Tibial nerve (tissue), 4 donors: ENCODE data around the gene ZRANB1.

Experiments used
- EP300 ChIP-seq, 2 donors: sonication (generic); formaldehyde crosslinking; IDR thresholded peaks; one replicate each; pipeline ENCODE4 v1.6.1; 2017; ENCODE audit warnings: antibody characterized with exemption in 2 of 2, mild to moderate bottlenecking in 1 of 2
- POLR2A ChIP-seq, 2 donors: fragments of 450-650 bp; IDR thresholded peaks; one replicate each; pipeline ENCODE4 v1.6.1; 2017; ENCODE audit warnings: antibody characterized with exemption in 2 of 2, mild to moderate bottlenecking in 2 of 2, moderate library complexity in 2 of 2
- TF ChIP-seq, protein P1 (sequence below), 5 experiments: fragments of 200-600 bp in 3 of 5; fragments of 450-650 bp in 2 of 5; sonication (generic) in 3 of 5; IDR thresholded peaks; one replicate each; pipeline ENCODE4 v1.5.1; 2016 to 2019; ENCODE audit warnings: antibody characterized with exemption in 5 of 5, mild to moderate bottlenecking in 3 of 5, moderate library complexity in 2 of 5

DNA sequence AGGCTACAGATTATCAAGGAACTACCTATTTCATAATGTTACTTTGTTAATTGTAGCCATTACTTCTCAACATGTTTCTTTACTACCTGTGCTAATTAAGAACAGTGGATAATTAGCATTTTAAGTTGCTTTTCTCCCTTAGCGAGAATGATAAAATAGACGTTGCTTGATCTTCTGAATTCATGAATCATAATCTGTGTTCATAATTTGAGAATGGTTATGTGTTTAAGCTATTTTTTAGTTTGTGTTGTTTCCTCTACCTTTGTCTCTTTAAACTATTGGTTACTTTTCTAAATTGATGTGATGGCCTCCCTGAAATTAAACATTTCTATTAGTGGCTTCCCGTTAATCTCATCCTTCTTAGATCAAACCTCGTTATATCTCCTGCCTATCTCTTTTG lies at the start of gene ZRANB1:
- TF ChIP-seq EP300 (IDR thresholded peaks at IDR 0.05) (no peak), POLR2A (IDR thresholded peaks at IDR 0.05) (no peak)
- TF ChIP-seq, protein P1, sequence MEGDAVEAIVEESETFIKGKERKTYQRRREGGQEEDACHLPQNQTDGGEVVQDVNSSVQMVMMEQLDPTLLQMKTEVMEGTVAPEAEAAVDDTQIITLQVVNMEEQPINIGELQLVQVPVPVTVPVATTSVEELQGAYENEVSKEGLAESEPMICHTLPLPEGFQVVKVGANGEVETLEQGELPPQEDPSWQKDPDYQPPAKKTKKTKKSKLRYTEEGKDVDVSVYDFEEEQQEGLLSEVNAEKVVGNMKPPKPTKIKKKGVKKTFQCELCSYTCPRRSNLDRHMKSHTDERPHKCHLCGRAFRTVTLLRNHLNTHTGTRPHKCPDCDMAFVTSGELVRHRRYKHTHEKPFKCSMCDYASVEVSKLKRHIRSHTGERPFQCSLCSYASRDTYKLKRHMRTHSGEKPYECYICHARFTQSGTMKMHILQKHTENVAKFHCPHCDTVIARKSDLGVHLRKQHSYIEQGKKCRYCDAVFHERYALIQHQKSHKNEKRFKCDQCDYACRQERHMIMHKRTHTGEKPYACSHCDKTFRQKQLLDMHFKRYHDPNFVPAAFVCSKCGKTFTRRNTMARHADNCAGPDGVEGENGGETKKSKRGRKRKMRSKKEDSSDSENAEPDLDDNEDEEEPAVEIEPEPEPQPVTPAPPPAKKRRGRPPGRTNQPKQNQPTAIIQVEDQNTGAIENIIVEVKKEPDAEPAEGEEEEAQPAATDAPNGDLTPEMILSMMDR (IDR thresholded peaks at IDR 0.05) = no peak
